Astrocyte of the spinal cord (primary cell): ENCODE results near the gene C7.

Source experiments
- DNase-seq: peaks from one replicate; pipeline ENCODE4 v3.0.0; 2011; ENCODE audit warnings: low read depth, low spot score
- H3K4me3 ChIP-seq: 2 replicates; pipeline ENCODE4 v1.5.1; 2011; ENCODE audit warnings: low read depth, mild to moderate bottlenecking, low read length, moderate library complexity
- in situ Hi-C: cut with HindIII; loops from 2 replicates; pipeline ENCODE4 v1.10.0; 2017; ENCODE audit warnings: low sequenced_read_pairs
- TF ChIP-seq, protein P1 (sequence below): IDR thresholded peaks from 2 replicates; pipeline ENCODE4 v1.5.1; 2012; ENCODE audit warnings: low read depth, mild to moderate bottlenecking, low read length, inconsistent platforms

The C7 gene

DNA sequence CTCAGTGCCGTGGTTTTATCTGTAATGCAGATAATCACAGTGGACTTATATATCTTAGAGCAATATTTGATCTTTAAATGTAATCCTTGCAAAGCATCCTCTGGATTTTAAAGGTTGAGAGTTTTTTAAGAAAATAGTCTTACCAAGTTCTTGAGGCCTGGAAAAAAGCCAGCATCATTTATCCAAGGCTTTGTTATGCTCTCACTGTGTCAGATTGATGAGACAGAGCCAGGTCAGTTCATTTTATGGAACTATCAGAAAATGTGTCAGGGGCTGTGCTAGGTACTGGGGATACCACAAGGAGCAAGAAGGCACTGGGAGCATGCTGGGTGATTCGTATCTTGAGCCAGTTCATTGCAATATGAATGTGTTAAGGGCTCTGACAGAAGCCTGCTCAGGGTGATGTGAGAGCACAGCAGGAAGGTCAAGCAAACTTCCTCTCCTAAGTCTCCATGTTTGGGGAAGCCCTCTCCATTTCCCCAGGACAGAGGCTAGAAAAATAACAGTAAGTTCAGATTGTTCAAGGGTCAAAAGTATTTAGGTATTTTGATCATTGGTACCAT, 19.7 kb downstream of the C7 start:
- TF ChIP-seq, protein P1, sequence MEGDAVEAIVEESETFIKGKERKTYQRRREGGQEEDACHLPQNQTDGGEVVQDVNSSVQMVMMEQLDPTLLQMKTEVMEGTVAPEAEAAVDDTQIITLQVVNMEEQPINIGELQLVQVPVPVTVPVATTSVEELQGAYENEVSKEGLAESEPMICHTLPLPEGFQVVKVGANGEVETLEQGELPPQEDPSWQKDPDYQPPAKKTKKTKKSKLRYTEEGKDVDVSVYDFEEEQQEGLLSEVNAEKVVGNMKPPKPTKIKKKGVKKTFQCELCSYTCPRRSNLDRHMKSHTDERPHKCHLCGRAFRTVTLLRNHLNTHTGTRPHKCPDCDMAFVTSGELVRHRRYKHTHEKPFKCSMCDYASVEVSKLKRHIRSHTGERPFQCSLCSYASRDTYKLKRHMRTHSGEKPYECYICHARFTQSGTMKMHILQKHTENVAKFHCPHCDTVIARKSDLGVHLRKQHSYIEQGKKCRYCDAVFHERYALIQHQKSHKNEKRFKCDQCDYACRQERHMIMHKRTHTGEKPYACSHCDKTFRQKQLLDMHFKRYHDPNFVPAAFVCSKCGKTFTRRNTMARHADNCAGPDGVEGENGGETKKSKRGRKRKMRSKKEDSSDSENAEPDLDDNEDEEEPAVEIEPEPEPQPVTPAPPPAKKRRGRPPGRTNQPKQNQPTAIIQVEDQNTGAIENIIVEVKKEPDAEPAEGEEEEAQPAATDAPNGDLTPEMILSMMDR = no peak
- in situ Hi-C loops = no loop called here
- no peak overlapping the region for H3K4me3 ChIP-seq
- DNase-seq = no peak

DNA sequence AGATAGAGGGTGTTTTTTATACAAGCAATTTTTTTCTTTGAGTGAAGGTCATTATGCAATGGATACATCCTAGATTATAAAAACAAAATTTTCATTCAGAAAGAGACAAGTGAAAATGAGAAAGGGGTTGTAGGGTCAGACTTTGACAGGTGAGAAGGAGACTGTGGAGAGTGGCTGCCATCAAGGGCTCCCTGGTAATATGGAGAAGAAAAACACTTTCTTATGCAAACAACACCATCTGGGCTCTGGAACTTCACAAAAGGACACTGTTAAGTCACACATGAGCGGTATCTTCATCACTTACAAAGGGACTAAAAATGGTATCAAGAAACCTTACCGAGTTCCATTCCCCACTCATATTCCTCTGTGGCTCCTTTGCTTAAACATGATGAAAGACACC, 23.5 kb downstream of the C7 start:
- no peak overlapping the region for H3K4me3 ChIP-seq
- no peak for DNase-seq
- in situ Hi-C loops = no loop called here
- TF ChIP-seq, protein P1 = no peak

DNA sequence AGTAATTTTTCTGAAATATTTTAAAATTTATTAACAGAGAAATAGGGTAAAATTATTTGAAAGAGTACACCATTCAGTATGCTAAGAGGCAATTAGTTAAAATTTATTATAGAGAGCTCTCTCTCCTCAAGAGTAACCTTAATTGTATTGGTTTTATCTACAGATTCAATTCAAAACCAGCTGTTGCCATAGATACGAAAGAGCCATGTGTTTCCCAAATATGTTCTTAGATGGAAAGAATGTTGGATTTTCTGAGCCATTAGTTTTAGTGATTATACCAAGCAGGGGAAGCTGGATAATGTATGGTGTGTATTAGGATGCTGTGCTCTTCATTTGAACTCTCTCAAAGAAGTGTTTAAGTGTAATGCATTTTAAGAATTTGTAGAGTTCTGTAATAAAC, 27.8 kb downstream of the C7 start:
- TF ChIP-seq, protein P1 = no peak

DNA sequence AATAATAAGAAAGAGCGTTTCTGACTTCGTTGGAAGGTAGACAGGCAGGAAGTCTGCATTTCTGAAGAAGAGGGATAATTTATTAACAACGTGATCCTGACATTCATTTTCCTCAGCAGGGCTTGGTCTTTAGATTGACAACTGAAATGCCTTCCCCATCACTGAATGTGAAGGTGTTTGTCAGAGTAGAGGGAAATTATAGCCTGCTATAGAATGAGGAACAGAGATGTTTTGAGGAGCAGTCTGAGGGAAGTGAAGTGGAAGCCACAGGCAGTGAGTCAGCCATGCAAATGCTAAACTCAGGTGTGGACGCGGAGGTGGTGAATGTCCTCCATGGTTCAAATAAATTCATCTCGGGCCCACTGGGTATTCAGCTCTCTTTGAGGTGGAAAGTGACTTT, 30.5 kb downstream of the C7 start:
- H3K4me3 ChIP-seq = no peak overlapping the region
- in situ Hi-C loops = no loop called here
- DNase-seq = no peak
- TF ChIP-seq, protein P1 = no peak

More for the DNA sequence above, 27.8 kb downstream of the C7 start:
- DNase-seq = no peak
- in situ Hi-C loops = no loop called here
- H3K4me3 ChIP-seq = no peak overlapping the region

DNA sequence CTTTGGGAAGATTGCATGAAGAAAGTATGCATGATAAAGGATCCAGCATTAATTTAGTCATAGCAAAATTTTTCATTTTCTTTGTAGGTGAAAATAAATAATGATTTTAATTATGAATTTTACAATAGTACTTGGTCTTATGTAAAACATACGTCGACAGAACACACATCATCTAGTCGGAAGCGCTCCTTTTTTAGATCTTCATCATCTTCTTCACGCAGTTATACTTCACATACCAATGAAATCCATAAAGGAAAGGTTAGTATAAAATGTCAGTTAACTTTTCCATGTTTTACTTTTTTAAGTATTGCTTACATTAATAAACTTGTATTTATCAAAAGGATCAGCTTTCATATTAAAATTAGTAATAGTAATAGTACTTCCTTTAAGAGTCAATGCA, 35.8 kb downstream of the C7 start:
- no peak overlapping the region for H3K4me3 ChIP-seq
- TF ChIP-seq, protein P1 = no peak
- no peak for DNase-seq
- in situ Hi-C loops = no loop called here

DNA sequence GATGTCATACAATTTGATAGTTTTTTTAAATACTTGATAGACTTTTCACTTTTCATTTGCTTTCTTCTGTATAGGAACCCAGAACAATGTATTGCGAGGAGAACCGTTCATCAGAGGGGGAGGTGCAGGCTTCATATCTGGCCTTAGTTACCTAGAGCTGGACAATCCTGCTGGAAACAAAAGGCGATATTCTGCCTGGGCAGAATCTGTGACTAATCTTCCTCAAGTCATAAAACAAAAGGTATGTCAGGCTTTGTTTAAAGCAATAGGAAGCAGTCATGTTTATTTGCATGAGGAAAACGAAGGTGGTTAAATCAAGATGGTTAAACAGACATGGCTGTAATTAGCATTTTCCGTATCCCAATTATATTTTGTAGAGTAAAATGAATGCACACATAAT, 46.0 kb downstream of the C7 start:
- H3K4me3 ChIP-seq = no peak overlapping the region
- TF ChIP-seq, protein P1 = no peak
- in situ Hi-C loops = no loop called here
- DNase-seq = no peak

DNA sequence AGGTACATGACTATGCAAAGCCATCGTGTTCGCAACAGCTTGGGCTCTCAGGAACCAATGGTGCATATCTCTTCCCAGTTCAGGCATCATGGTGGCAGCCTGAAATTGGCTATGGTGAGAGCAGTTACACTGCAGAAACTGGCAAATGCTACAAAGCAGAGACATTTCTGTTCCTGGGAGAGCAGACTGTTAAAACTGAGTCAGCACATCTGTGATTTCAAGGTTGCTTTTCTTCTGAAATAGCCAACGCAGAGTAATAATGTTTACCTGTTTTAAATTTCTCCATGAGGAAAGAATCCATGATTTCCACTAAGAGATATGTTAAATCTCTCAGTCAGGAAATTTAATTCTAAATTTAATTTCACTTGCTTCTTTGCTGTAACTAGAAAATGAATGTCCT, 47.8 kb downstream of the C7 start:
- in situ Hi-C loops = no loop called here
- no peak overlapping the region for H3K4me3 ChIP-seq
- TF ChIP-seq, protein P1 = no peak
- DNase-seq = no peak
